GM19239 (cell line): ENCODE results near the gene CLK2.
"Not testable (repeated sequence)": the region's sequence is repeated elsewhere in the genome, so short reads cannot be mapped to it uniquely, and the experiment has no call there.

Source experiments
- DNase-seq: peaks from one replicate; pipeline ENCODE4 v3.0.0; 2011; ENCODE audit warnings: low spot score; ENCODE audit not compliant: insufficient read length
- FAIRE-seq: peaks from 2 replicates; lab custom pipeline; 2011; peaks lifted over from hg19 to GRCh38; lab: Jason Lieb, UNC

Gene CLK2

DNA sequence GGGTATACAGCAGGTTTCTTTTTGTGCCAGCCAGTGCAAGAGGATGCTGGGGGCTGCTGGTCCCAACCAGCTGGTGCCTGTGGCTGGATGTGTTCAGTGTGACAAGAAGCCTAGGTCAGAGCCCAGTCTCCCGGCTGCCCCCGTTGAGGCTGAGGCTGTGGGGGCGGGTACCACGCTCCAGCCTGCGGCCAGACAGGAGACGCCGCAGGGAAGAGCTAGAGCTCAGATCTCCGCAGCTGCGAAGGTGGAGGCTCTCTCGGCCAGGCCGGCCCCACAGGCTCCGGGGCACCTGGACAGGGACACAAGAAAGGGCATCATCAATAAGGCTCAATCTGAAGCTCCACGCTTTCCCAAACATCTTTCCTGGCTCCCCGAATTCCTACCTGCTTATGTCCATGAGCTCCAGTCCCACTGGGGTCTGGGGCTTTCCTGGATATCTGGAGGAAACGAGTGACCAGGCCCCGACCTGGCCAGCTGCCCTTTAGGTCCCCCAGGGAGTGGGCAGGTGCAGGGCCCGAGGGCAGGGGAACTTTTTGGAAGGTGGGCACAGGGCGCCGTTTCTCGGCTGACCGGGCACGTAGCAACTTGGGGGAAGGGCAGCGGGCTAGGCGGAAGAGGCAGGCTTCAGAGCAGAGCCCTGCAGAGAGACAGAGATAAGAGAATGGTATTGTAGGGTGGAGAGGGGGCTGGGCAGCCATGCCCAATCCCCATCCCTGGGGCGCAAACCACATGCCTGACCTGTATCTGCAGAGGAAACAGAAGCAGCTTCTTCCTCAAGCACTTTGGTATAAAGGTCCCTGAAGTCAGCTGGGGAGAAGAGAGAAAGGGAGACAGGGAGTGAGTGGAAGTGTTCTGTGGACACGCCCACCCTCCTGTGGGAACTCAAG is 25.4 kb downstream of the CLK2 start:
- DNase-seq (no peak), FAIRE-seq (no peak)

DNA sequence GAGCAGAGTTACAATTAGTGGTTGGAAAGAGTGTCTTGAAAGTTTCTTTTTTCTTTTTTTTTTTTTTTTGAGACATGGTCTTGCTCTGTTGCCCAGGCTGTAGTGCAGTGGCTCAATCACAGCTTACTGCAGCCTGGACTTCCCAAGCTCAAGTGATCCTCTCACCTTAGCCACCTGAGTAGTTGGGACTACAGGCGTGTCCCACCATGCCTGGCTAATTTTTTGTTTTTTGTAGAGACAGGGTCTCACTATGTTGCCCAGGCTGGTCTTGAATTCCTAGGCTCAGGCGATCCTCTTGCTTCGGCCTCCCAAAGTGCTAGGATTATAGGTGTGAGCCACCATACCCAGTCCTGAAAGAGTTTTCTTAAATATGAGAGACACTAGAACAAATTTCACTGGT is 26.5 kb downstream of the CLK2 start:
- DNase-seq, FAIRE-seq: not testable (repeated sequence)

DNA sequence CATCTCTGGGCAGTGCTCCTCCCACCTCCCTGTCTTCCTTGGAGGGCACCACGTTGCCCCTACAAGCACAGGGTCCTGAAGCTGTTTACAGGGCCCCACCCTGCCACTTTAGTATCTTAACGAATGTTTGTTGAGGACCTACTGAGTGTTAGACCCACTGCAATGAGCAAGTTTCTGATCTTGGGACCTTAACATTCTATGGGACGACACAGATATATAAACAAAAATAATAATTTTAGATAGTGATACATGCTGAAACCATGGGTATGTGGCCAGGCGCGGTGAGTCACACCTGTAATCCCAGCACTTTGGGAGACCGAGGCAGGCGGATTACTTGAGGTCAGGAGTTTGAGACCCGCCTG is 28.2 kb downstream of the CLK2 start:
- FAIRE-seq (no peak), DNase-seq (no peak)

DNA sequence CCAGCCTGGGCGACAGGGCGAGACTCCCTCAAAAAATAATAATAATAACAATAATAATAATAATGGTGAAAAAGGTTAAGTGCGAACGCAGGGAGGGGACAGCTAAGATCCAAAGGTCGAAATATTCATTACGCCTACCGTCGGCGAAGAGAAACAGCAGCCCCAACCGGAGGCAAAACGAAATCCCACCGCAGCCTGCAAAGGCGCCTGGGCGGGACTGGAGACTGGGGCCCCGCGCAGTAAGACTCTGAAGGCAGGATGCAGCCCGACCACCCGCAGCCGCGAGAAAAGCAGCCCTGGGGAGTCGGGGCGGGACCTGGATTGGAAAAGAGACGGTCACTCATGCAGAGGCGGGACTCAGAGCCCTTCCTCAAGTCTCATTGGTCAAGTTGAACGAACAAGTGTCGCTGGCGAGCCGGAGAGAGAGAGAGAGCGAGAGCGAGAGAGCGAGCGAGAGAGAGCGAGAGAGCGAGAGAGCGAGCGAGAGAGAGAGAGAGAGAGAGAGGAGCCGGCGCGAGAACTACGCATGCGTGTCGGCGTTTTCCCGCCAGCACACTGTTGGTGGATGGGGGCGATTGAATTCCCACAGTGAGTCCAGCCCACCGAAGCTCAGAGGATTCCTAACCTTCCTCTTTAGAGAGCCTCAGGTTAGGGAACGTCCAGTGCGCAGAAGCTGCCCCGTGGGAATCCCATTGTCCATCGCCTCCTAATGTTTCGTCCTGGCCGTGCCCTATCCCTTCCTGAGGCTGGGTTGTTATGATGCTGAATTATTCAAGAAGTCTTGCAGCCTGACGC is 28.7 kb downstream of the CLK2 start:
- peak; percentile 83 for FAIRE-seq
- DNase-seq = peak; percentile 88

DNA sequence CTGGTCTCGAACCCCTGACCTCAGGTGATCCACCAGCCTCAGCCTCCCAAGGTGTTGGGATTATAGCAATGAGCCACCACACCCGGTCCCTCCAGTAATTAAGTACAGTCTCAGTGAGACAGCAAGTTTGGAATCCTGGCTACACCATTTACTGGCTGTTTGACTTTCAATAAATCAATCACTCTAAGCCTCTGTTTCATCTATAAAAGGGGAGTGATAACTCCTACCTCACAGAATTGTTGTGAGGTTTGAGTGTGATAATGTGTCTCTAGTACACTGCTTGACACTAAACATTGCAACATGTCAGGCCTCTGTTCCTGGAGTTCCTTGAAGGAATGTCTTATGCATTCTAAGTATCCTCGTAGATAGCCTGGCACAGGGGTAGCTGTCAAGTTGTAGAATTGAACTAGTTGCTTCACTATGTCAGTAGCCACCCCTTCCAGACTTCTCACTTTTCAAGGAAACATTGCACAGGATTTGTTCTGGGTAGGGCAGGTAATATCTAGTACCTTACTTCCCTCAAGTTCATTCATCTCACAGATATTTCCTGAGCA is 30.4 kb downstream of the CLK2 start:
- DNase-seq (no peak), FAIRE-seq (no peak)

DNA sequence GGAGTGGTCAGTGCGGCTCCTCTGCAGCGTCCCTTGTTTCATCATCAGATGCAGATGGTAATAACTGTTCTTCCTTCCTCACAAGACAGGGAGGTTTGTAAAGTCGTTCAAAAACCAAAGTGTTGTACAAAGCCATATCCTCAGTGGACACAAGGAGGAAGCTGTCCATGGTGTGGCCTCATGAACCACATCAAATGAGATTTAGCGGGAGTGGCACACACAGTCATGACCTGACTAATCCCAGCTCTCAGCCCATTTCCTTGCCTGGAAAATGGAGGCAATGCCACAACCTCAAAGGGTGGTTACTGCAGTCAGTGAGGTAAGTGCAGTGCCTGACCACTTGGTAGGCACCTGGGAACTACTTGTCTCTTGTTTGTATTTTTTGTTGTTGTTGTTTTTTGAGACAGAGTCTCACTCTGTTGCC is 31.5 kb downstream of the CLK2 start:
- FAIRE-seq (no peak), DNase-seq (no peak)

DNA sequence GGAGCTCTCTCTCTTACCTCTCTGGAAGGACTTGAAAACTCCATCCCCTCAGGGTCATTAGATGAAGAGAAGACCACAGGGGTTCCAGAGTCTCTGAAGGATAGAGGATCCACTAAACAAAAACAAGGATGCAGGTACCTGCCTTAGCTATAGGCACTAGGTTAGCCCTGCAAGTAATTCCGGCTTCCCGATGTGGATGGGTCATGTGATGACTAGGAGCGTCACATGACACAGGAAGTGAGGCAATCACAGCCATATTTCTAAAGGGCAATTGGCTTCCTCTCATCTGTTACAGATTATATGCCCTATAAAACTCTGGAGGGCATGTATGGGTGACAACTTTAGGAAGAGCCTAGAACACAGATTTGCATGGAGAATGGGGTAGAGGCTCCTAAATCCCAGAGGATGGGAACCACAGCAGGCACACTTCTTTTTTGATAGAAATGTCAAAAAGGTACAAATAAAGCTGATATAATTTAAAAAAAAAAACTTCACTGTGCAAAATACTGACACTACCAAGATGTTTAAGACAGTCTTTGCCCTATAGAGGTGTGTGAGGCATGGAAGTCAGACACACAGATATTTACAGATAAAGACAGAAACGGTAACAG is 32.1 kb downstream of the CLK2 start:
- DNase-seq = no peak
- FAIRE-seq = peak; percentile 83

DNA sequence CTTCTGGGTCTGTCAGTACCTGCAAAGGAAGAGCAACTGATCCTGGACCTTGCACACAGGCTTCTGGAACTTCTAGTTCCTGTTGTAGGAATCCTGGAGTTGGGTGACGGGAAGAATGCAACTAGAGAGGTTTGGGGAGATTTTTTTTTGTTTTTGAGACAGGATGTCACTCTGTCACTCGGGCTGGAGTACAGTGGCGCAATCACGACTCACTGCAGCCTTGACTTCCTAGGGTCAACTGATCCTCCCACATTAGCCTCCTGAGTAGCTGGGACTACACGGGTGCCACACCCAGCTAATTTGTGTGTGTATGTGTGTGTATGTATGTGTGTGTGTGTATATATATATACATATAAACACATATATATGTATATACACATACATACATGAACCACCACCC is 36.9 kb downstream of the CLK2 start:
- no peak for FAIRE-seq
- DNase-seq = no peak

DNA sequence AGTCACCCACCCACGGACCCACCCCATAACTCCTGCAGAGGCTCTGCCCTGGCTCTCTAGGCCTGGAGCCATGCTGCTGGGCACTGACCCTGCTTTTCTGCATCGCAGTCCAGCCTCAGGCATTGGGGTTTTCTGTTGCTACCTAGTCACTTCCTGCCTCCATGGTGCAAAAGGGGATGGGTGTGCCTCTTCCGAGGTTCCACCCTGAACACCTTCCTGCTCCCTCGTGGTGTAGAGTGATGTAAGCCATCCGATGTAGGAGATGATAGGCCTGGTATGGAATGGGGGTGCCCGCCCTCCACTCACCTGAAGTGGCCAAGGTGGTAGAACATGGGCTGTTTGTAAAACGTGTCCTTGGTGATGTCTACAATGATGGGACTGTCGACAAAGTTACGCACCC is 37.9 kb downstream of the CLK2 start:
- not testable (repeated sequence) for DNase-seq, FAIRE-seq

DNA sequence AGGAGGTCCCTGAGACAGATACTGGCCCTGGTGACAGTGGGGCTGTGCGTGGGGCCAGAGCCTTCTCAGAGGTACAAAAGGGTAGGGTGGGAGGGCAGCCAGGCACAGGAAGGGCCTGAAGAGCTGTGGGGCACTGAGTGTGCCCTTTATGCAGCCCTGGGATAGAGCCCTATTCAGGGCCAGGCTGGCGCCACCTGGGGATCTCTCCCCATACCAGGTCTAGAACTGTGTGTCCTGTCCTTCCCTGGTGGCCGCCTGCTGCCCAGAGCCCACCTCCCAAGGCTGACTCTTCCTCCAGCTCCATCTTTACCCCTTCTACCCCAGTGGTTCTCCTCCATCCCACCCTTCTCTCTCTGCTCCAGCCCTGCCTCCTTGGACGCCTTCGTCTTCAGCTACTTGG is 39.8 kb downstream of the CLK2 start:
- not testable (repeated sequence) for DNase-seq, FAIRE-seq

DNA sequence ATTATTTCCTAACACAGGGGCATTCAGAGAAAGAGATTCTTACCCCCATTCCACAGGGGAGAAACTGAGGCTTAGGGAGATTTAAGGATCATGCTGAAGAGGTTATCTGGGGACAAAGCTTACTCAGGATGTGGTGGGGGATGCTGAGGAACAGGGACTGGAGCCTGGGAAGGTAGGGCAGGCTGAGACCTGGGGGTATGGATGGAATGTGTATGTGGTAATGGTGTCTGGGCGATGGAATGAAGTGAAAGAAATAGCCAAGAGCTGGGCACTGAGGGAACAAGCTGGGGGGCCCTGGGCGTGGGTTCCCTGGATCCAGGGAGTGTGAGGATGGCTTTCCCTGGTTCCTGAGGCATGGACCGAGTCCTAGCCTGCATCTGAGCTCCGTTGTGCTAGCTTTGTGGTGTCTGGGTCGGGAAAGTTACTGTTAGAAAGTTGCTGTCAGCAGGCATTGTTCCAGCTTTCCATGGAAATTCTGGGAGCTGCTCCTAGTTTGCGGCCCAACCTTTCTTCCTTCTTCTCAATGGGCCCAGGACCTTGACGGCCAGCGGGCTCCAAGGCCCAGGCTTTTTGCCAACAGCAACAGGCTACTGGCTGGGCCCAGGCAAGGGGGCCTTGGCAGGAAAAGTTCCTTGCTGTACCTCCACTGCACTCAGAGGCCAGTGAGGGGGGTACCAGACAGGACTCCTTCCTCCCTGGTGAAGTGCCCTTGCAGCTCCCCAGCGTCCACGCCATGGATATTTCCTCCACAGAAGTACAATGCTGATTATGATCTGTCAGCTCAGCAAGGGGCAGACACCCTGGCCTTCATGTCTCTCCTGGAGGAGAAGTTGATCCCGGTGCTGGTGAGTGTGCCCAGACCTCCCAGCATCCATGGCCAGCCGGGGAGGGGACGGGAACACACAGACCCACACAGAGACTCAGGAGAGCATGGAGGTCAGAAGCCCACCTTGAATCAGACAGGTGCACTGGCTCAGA is 41.0 kb downstream of the CLK2 start:
- FAIRE-seq, DNase-seq: not testable (repeated sequence)

DNA sequence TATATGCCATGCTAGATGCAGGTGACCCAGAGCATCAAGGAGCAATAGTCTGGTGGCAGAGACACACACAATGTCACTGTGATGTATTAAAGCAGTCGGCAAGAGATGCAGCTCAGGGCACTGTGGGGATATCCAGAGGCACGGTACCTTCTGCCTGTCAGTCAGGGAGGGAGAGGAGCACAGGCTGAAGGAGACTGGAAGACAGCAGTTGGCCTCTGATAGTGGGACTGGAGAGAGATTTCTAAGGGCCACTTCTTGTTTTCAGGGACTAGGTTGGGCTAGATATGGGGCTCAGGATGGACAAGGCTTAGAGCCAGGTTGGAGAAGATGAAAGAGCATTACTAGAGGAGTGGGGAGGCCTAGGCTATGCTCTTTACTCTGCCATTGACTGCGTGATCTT is 42.0 kb downstream of the CLK2 start:
- FAIRE-seq, DNase-seq: not testable (repeated sequence)

DNA sequence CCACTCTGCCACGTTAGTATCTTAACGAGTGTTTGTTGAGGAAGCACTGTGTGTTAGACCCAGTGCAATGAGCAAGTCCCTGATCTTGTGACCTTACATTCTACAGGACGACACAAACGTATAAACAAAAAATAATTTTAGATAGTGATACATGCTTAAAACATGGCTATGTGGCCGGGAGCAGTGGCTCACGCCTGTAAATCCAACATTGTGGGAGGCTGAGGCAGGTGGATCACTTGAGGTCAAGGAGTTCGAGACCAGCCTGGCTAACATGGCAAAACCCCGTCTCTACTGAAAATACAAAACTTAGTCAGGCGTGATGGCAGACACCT is 45.2 kb downstream of the CLK2 start:
- FAIRE-seq = no peak

DNA sequence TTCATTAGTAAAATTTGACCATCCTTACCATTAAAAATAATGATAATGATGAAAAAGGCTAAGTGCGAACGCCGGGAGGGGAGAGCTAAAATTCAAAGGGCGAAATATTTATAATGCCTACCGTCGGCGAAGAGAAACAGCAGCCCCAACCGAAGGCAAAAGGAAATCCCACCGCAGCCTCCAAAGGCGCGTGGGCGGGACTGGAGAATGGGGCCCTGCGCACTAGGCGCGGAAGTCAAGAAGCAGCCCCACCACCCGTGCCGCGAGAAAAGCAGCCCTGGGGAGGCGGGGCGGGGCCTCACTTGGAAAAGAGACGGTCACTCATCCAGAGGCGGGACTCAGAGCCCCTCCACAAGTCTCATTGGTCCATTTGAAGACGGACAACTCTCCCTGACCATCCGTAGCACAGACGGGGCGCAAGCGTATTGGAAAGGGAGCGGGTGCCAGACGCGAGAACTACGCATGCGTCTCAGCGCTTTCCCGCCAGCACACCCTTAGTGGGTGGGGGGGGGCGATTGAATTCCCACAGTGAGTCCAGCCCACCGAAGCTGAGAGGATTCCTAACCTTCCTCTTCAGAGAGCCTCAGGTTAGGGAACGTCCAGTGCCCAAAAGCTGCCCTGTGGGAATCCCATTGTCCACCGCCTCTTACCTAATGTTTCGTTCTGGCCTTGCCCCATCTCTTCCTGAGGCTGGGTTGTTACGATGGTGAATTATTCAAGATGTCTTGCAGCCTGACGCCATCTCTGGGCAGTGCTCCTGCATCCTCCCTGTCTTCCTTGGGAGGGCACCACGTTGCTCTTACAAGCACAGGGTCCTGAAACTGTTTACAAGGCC is 45.8 kb downstream of the CLK2 start:
- DNase-seq (peak; percentile 99), FAIRE-seq (peak; percentile 91)

More for the DNA sequence above, 45.2 kb downstream of the CLK2 start:
- DNase-seq = no peak

DNA sequence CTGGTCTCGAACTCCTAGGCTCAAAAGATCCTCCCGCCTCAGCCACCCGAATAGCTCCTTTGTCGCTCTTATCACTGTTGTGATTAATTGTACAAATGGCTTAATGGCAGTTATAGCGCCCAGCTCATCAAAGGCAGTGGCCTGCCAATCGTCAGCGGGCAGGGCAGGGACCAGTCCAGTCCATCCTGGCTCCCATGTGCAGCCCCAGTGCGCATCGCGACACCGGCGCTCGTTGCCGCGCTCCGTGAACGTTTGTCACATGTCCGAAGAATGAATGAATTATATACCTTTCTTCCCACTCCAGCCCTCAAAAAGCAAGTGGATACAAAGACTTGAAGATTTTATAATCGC is 46.4 kb downstream of the CLK2 start:
- DNase-seq (no peak), FAIRE-seq (no peak)

DNA sequence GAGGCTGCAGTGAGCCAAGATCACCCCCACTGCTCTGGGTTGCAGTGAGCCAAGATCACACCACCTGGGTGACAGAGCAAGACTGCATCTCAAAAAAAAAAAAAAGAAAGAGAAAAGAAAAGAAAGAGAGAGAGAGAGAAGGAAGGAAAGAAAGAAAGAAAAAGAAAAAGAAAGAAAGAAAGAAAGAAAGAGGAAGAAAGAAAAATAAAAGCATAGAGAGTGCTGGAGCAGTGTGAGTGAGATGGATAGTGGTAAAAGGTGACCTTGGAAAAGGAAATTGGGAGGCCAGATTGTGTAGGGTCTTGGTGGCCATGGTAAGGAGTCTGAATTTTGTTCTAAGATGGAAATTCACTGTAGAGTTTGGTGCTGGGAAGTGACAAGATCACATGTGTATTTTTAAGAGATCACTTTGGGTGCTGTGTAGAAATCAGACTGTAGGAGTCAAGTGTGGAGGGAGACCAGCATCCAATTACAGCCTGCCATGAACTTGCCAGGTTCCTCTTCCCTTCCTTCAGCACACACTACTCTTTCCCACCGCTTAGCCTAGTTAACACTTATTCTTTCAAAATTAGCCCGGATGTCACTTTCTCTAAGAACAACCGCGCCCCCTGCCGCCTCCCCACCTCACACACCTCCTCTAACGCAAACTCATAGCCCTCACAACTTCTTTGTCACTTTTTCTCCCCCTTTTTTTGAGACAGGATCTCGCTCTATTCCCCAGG is 47.0 kb downstream of the CLK2 start:
- DNase-seq (peak; percentile 66), FAIRE-seq (peak; percentile 65)

DNA sequence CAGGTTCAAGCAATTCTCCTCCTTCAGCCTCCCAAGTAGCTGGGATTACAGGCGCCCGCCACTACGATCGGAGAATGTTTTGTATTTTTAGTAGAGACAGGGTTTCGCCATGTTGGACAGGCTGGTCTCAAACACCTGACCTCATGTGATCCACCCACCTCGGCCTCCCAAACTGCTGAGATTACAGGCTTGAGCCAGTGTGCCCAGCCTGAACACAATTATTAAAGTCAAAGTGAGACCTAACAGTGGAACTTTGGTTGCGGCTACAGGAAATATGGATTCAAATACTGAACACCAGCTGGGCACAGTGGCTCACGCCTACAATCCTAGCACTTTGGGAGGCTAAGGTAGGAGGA is 47.9 kb downstream of the CLK2 start:
- not testable (repeated sequence) for DNase-seq, FAIRE-seq

DNA sequence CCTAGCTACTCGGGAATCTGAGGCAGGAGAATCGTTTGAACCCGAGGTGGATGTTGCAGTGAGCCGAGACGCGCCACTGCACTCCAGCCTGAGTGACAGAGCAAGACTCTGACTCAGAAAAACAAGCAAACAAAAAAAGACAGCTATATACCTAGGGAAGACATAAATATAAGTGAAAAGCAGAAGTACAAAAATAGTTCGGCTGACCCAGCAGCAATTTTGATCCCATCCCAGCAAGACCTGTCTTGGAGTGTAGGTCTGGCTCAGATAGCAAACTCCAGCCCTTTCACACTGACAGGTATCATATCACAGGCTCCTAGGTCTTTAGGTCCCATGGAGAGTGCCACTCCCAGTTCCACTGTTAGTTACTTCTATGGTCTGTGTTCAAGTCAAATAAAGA is 50.3 kb downstream of the CLK2 start:
- DNase-seq (no peak), FAIRE-seq (no peak)
